DMS153 (cell line): Measurements from ENCODE around the gene EIF4E2.
A peak's percentile ranks its signal among the peaks of the same experiment; 100 is the strongest.
"Not testable (repeated sequence)": the region's sequence is repeated elsewhere in the genome, so short reads cannot be mapped to it uniquely, and the experiment has no call there.

Experiments
- DNase-seq: peaks from one replicate; lab custom pipeline; 2025; lab: John Stamatoyannopoulos, UW

Gene EIF4E2

DNA sequence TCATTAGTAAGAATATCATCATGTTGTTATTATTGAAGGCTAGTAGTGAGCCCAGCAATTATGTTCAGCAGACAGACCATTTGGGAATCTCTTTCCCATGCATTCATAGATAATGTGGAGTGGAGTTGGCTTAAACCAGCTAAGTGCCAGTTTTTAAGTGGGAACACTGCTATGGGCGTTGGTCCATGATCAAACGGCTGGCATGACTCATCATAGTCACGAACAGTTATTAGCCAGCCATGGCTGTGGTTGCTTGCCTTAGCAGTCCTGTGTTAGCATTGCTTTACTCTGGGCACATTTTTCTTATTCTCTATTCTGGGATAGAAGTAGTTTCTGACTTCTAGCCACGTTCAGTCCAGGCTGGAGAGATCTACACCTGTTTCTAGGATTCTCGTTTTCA, 17.7 kb downstream of the EIF4E2 start:
- no peak for DNase-seq

DNA sequence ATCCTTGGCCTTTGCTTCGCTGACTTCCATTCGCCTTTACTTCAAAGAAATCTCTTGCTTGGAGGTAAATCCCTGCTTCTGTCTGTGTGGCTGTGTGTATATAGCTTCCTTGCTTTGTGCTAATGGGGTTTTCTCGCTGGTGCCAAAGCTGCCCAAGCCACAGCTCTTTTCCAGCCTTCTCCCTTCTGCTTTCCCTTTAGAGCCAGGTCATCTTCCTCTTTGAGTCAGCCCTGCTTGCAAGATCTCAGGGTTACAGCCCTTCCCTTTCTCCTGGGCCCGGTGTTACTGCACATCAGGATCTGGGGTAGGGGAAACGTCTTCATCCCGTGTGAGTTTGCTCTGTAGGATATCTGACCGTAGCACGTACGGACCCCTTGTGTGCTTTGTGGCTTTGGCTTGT, 19.1 kb downstream of the EIF4E2 start:
- no peak for DNase-seq

DNA sequence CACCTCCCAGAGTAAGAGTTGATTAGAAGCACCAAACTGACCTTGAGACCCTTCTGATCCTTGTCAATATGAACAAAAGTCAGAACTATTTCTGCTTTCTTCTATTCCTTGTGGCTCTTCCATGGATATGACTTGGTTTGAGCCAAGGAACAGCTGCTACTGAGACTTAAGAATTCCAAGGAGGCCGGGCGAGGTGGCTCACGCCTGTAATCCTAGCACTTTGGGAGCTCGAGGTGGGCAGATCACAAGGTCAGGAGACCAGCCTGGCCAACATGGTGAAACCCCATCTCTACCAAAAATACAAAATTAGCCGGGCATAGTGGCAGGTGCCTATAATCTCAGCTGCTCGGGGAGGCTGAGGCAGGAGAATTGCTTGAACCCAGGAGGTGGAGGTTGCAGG, 20.0 kb downstream of the EIF4E2 start:
- not testable (repeated sequence) for DNase-seq

DNA sequence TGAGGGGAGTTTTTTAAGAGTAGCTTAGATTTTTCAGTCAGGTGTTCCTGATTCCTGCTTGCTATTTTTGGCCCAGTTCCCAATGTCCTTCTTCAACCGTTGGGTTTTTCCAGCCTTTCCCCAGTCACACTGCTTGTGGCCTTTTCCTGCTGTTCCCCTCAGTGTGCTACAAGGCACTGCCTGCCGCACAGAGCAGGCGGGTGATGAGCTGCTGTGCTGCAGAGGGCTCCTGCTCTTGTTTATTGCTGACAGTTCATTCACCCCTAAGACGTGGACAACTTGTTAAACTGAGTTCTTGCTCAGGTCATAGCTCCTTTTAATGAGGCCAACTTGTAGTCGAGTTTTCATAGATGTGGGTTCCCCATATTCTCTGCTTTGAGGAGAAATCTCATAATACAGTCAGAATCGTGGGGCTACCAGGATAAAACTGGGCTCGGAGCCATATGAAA, 20.6 kb downstream of the EIF4E2 start:
- DNase-seq = no peak

DNA sequence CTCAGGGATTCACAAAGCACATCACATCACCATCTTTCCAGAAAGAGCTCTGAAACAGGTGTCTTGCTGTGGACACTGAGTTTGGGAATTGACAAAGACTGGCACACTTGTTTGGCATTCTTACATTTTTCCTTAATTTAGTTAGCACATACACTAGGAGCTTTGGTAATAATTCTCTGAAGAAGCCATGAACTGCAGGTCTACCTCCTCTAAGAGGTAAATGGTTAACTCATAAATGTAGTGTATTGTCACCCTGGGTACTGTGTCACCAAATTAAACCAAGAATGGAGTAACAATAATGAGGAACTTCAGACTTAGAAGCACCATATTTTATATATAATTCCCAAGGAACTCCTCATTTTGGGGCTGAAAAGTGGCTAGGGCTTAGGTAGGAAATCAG, 22.6 kb downstream of the EIF4E2 start:
- DNase-seq = no peak

DNA sequence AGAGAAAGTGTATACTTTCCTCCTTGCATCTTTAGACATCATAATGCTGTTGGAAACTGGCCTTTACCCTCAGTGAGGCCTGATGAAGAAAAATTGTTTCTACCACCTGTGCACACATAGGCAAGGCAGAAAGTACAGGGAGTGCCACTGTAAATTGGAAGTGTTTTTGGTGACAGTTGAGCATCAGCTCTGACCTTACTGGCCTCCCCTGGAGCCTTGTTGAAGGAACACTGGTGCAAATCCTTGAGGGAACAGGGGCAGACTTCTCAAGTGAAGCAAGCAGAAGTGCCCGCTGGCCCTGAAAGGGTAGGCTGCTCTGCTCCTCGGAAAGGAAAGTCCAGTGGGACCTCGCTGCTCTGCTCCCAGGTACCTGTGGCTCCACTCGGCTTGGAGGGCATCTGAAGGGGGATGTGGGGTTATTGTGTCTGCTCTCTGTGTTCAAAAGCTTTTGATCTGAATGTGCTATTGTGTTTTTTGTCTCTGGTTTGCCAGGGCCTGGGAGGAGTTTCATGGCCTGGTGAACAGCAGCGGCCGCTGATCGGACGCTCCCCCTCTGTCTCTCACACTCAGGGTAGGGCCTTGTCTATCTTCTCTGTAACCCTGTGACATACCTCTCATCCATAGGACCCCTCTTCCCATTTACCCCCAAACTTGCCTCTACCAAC, 23.4 kb downstream of the EIF4E2 start:
- no peak for DNase-seq

DNA sequence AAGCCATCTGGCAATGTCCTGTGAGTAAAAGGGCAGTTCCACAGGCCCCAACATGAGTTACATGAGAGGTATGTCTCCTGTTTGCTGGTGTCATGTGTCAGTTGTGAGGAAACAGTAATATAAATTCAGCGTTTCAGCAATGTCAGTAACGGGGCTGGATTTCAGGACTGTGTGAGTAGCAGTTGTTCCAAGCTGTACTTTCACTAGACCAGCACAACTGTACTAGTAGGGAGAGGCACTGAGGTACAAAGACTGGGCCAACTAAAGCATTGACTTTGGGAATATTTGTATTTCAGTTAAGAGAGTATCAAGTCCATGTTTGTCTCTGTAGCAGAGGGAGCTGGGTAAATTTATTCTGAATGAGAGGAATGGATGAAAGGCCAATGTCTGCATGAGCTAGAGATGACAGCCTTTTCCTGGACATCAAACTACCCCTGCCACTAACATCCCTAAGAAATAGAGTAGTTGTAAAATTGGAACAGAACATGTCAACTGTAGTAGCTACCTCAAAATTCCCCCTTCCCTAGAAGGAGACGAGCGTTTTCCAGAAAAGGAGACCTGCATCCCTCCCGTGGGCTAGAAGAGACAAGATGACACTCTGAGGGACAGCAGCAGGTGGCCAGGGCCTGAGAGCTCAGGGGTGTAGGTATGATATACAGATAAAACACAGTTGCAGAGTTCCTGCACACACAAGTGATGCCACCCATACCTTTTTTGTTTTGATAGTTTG, 24.4 kb downstream of the EIF4E2 start:
- no peak for DNase-seq

DNA sequence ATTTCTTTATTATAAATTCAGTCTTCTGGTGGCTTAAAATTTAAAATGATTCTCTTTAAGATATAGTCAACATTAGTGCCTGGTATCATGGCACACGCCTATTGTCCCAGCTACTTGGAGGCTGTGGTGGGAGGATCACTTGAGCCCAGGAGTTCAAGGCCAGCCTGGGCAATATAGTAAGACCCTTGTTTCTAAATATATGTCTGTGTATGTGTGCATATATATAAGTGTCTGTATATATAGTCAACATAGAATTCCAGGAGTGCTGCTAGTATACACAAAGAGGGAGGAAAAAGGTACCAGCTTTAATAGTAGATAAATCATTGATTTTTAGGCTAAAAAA, 24.9 kb downstream of the EIF4E2 start:
- DNase-seq = no peak

DNA sequence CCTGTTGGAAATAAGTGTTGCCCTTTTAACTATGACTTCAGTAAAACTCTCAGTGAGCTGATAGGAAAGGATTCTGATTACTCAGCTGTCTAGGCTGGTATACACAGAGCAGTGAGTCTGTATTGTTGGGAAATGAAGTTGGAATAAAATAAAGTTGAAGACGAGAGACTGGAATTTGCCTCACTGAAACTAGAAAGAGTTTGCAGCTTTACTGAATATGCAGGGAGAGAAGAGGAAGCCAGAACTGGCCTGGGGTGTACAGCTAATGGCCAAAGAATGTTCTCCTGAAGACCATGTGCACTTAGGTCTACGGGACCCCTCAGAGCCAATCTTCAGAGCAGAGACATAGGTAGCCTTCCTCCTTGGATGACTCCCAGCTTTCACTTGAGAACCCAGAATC, 26.5 kb downstream of the EIF4E2 start:
- no peak for DNase-seq

DNA sequence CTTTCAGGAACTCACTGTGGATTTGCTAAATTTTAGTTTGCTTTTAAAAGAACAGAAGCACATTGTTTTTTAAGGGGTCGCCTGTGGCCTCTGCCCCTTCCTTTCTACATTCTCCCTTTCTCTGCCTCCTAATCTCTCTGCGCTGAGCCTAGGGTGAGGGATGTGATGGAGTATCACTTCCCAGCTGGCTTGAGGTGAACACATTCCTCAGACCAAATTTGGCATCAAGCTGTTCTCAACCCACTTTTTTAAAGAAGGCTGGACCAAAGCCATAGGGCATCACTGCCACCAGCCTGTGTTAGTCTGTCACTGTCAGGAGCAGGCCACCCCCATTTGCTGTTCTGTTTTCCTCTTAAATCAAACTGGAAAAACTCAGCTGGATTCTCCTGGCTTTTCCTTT, 27.4 kb downstream of the EIF4E2 start:
- DNase-seq = no peak

DNA sequence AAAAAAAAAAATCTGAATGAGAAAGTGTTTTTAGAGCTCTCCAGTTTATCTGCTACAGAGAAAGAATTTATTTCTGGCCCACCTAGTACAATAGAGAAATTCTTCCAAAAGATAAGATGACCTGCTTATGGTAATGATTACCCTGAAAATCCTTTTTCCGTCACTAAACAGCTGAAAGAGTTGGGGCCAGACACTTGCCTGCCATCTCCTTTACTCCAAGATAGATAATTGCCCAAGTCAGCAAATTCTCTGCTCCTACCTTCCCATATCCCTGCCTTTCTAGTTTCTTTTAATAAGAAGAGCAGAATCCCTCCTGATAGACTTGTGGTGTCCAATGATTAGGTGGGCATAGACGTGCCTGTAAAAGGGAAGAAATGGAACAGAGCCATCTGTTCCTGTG, 28.1 kb downstream of the EIF4E2 start:
- DNase-seq = no peak

DNA sequence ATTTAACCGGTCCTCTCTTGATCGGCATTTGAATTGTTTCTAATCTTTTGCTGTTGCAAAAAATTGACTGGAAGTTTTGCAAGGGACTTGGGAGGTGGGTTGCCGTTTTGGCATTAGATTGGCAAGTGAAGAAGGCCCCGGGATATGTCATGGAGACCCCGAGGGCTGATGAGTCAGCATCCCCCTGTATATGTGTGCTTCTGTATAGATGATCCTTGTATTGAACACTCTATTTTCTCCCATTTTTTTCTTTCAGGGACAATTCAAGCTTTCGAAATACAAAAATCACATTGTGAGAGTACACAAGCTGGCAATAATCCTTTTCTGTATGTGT, 30.1 kb downstream of the EIF4E2 start:
- DNase-seq = no peak

DNA sequence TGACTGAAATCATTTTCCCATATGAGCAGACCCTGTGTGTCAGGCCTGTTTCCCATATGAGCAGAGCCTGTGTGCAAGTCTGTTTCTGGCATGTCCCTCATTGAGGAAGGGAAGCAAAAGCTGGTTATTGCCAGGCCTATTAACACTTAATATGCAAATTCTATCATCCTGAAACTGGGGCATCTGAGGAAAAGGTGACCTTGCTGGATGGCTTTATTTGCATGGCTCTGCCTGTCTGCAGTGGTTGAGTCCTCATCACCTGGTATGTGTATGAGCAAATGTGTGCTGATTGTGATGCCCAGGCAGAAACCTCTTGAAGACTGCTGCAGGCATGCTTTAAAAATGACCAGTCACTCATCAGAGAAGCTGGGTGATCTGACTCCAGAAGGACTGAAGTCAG, 31.2 kb downstream of the EIF4E2 start:
- DNase-seq = no peak

DNA sequence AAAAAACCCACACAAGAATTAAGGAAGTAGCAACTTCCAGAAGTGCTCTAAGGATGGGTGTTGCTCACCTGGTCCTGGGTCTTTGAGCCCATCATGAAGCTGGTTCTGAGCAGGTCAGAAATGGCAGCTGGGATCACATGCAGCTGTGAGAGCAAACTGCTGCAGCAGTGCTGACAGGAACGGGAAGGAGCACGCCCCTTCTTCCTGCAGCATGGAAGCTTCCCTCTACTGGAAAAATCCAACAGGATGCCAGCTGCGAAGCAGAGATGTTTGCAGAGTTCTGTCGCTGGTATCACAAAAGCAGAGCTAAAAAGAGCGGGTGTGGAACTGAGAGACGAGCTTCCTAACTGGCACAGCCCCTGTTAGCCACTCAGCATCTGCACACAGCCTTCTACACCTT, 33.7 kb downstream of the EIF4E2 start:
- DNase-seq = peak; percentile 55

DNA sequence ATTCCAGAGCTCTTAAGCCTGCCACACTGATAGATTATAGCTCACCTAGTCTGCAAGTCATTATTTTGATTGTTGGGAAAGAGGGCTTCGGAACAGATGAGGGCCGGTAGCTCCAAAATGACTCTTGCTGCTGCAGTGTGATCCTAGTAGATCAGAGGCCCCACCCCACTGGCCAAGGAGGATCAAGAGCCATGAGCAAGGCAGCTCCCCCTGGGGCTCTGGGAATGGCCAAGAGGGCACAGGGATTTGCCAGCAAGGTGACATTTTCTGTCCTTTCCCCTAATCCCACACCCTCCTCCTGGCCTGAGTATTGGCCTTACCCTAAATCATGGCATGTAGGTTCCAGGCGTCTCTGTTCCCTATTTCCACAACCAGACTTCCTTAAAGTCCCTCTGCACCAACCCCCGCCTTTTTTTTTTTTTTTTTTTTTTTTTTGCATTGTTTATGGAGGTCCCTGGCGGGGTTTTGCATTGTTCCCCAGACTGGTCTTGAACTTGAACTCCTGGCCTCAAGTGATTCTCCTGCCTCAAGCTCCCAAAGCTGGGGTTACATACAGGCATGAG, 36.5 kb downstream of the EIF4E2 start:
- no peak for DNase-seq

DNA sequence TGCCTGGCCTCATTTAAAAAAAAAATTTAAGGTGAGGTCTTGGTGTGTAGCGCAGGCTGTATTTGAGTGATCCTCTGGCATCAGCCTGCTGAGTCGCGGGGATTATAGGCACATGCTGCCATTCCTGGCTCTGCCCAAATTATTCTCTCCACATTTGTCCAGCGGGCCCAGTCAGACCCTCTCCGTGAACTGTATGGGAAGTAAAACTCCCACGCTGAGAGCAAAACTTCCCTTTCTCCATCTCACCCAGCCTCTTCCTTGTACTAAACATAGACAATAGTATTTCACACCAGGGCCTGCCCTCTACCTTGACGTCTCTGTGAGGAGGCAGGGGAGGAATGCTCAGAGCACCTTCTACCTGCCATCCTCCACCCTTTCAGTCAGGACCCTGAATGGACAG, 37.0 kb downstream of the EIF4E2 start:
- DNase-seq = no peak

DNA sequence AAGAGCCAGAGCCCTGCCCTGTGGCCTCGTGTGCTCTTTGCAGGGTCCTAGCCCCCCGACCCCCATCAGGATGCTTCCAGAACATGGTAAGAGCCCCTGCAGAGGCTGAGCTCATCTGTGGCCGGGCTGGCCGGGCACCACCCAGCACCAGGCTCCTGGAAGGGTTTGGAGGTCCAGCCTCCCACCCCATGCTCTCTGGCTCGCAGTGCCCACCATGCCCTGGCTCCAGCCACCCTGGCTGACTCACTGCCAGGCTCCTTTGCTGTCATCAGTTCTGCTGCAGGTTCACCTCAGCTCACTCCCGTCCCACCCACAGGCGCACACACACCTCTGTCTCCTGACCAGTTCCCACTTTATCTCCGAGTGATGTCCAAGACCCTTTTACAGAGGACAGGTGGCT, 37.5 kb downstream of the EIF4E2 start:
- no peak for DNase-seq

DNA sequence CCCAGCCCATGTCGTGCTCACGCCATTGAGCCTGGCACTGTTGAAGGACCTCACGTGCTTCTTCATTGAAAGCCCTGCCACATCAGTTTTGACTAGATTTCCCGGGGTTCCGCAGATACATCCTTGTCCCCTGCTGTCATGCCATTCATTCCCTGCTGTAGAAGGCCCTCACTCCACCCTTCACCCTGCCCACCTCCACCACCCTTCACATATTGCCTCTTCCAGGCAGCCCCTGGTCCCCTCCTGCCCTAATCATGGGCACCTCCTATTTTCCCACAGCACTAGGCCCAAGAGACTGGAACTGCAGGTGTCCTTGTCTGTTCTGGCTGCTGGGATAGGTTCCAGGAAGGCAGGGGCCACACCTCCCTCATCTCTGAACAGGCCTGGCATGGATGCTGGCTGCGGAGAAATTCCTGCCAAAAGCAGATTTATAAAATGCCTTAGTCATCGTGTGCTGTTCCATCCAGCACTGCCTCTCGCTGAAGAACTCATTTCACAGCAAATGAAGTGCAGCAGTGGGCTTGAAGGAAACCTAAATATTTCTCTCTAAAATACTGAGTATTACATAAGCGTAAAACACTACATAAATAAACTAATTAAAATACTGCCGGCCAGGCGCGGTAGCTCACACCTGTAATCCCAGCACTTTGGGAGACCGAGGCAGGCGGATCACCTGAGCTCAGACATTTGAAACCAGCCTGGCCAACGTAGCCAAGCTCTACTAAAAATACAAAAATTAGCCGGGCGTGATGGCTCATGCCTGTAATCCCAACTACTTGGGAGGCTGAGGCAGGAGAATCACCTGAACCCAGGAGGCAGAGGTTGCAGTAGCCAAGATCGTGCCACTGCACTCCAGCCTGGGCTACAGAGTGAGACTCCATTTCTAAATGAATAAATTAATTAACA, 38.4 kb downstream of the EIF4E2 start:
- peak; percentile 6 for DNase-seq

DNA sequence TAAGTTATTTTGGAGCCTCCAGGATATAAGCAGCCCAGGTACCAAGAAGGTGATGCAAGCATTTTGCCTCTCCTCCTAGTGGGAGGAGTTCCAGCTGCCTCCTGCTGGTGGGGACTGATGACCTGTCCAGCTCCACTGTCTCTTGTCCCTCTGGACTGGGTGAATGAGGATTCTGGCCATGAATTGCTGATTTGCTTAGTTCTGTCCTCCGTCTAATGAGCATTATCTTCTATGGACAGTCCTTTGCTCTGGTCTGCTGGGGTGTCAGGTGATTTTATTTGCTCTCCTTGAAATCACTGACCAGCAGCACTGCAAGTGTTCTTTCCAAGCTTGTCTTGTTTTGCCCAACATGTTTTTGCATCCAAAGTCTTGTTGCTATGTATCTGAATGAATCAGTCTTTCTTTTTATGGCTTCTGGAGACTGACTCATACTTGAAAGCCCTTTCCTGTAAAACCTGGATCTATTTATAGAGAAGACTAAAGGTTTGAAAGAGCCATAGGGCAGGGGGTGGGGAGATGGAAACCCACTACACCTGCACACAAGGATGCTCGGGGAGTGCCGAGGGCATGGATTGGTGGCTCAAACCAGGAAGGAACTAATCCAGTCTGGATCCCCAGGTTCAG, 42.4 kb downstream of the EIF4E2 start:
- peak; percentile 82 for DNase-seq

DNA sequence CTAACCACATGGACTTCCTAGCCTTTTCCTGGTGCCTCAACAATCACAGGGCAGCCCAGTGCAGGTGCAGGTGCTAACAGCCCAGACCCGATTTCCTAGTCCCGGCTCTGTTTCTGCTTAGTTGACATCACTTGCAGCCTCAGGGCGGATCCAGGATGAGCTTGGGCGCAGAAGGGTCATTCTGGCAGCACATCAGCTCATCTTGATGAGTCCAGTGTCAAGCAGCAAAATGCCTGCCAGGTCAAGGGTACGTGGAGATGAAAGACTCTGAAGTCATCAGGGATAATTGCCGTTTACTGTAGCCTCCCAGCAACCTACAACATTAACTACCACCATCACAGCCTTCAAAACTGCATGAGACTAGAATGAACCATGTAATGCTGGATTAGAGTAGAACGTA, 43.5 kb downstream of the EIF4E2 start:
- DNase-seq = no peak

DNA sequence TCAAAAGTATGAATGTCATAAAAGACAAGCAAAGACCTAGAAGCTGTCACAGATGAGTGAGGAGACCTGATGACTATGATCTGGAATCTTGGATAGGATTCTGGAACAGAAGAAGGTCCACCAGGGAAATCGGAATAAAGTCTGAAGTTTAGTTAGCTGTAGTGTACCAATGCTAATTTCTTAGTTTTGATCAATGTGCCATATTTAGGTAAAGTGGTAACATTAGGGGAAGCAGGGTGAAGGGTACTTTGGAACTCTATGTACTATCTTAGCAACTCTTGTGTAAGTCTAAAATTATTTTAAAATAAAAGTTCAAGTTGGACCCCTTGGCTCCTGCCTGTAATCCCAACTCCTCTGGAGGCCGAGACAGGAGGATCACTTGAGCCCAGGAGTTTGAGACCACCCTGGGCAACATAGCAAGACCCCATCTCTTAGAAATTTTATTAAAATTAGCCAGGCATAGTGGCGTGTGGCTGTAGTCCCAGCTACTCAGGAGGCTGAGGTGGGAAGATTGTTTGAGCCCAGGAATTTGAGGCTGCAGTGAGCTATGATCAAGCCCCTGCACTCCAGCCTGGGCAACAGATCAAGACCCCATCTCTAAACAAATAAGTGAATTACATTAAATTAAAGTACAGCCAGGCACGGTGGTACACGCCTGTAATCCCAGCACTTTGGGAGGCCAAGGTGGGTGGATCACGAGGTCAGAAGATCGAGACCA, 47.0 kb downstream of the EIF4E2 start:
- DNase-seq = no peak

DNA sequence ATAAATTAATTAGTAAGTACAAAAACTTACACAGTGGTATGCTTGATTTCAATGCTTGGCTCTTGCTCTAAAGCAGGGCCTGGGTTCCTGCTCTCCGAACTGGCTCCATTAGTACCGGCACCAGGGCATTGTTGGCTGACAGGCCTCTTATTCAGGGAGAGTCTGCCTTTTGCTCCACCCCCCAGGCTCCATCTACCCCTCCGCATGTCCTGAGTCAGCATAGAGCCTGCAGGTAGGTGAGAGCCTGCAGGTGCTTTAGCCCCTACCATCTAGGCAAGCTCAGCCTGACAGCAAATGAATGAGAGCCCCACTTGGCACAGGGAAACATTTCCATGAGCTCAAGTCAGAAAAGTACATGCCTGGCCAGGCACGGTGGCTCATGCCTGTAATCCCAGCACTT, 47.8 kb downstream of the EIF4E2 start:
- no peak for DNase-seq
